BE2C (cell line): ENCODE data around the gene SOD2.

Experiments
- DNase-seq: peaks from one replicate; pipeline ENCODE4 v3.0.0-alpha.2; 2020
- H3K27me3 ChIP-seq: fragments of 250-450 bp; sonication (Bioruptor Pico); 2 replicates; pipeline ENCODE4 v1.5.1; 2020; ENCODE audit warnings: mild to moderate bottlenecking
- H3K36me3 ChIP-seq: fragments of 250-450 bp; sonication (Bioruptor Pico); 2 replicates; pipeline ENCODE4 v1.5.1; 2020; ENCODE audit warnings: mild to moderate bottlenecking
- H3K4me1 ChIP-seq: fragments of 250-450 bp; sonication (Bioruptor Pico); 2 replicates; pipeline ENCODE4 v1.5.1; 2020
- H3K4me3 ChIP-seq: 2 replicates; pipeline ENCODE4 v1.5.1; 2011; ENCODE audit warnings: low read depth, low read length
- H3K9me3 ChIP-seq: fragments of 250-450 bp; sonication (Bioruptor Pico); 2 replicates; pipeline ENCODE4 v1.5.1; 2020
- CTCF ChIP-seq: IDR thresholded peaks from 2 replicates; pipeline ENCODE4 v1.5.1; 2012; ENCODE audit warnings: mild to moderate bottlenecking, low read depth, low read length

The SOD2 gene

DNA sequence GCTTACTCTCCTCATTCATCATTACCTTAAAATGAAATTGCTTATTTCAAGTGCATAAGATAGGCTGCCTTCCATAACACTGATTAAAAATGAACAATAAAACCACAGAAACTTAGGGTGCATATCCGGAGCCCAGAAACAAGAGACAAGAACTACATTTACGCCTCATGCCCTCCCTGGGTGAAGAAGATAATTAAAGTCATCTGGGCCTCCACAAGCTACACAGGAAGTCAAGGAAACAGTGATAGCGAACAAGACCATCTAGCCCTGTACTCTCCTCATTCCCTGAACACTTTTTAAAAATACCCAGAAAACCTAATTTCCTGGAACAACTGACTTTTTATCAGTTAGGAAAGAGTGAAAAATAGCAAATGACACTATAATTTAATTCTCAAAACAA lies 6.3 kb downstream of the SOD2 start:
- peaks cover 34% of the 10 kb centered on the region for H3K36me3 ChIP-seq

DNA sequence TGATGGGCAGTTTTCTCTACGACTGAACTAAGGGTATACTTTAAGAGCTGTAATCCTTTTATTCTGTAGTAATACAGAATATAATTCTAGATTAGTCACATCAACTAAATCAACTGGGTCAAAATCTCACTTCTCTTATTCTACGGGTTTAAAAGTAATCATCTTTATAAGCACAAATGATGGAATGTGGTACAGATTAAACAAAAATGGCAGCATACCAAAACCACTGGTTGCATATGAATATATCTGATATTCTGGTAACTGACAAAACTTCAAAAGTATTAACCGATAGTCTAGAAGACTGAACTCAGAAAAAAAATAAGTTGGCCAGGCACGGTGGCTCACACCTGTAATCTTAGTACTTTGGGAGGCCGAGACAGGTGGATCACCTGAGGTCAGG lies 7.0 kb downstream of the SOD2 start:
- Histone ChIP-seq H3K4me1 (no peaks in the 10 kb centered on the region), H3K36me3 (peaks cover 33% of the 10 kb centered on the region), H3K27me3 (no peaks in the 10 kb centered on the region), H3K9me3 (no peaks in the 10 kb centered on the region), H3K4me3 (no peak overlapping the region)
- TF ChIP-seq CTCF = no peak
- no peak for DNase-seq

More for the DNA sequence above, 6.3 kb downstream of the SOD2 start:
- no peaks in the 10 kb centered on the region for H3K9me3 ChIP-seq
- no peak for DNase-seq
- no peak overlapping the region for H3K4me3 ChIP-seq
- H3K27me3 ChIP-seq = no peaks in the 10 kb centered on the region
- peaks cover under 1% of the 10 kb centered on the region; the same call in 1 of the 2 replicates for H3K4me1 ChIP-seq
- TF ChIP-seq CTCF = no peak

DNA sequence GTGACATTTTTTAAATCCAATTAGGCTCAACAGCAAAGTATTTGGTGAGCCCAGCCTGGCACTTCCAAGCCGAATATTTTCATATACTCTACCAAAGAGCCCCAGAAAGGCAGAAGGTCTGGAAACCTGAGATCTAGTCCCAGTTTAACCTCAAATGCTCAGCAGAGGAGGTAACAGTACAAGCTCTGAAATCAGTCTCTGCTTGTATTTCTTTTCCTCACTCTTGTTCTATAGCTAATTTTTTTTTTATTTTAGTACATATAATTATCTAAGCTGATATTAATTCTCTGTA lies 9.1 kb downstream of the SOD2 start:
- H3K4me3 ChIP-seq = no peak overlapping the region
- no peaks in the 10 kb centered on the region for H3K4me1 ChIP-seq
- no peak for TF ChIP-seq CTCF
- H3K27me3 ChIP-seq = no peaks in the 10 kb centered on the region
- H3K36me3 ChIP-seq = peaks cover 33% of the 10 kb centered on the region
- H3K9me3 ChIP-seq = no peaks in the 10 kb centered on the region
- no peak for DNase-seq

GRCh38 chr6:159682810-159683209 lies 10.2 kb downstream of the SOD2 start:
- Histone ChIP-seq H3K4me1 (no peaks in the 10 kb centered on the region), H3K9me3 (no peaks in the 10 kb centered on the region), H3K27me3 (no peaks in the 10 kb centered on the region), H3K36me3 (peaks cover 34% of the 10 kb centered on the region), H3K4me3 (no peak overlapping the region)
- no peak for DNase-seq
- TF ChIP-seq CTCF = no peak

- Histone ChIP-seq H3K4me3 (no peak overlapping the region), H3K36me3 (peaks cover 29% of the 10 kb centered on the region), H3K27me3 (no peaks in the 10 kb centered on the region), H3K9me3 (no peaks in the 10 kb centered on the region), H3K4me1 (no peaks in the 10 kb centered on the region)
- no peak for TF ChIP-seq CTCF
- no peak for DNase-seq
These were observed 10.7 kb downstream of the SOD2 start for GRCh38 chr6:159682295-159682694.

GRCh38 chr6:159681191-159681880 lies 11.7 kb downstream of the SOD2 start:
- no peaks in the 10 kb centered on the region for H3K4me1 ChIP-seq
- H3K27me3 ChIP-seq = no peaks in the 10 kb centered on the region
- H3K9me3 ChIP-seq = no peaks in the 10 kb centered on the region
- H3K4me3 ChIP-seq = no peak overlapping the region
- TF ChIP-seq CTCF = no peak
- peaks cover 25% of the 10 kb centered on the region for H3K36me3 ChIP-seq
- no peak for DNase-seq
